GM19463 (cell line): Measurements from ENCODE around the gene NAALADL2.

Experiments used
- ATAC-seq: cut with Tn5 transposase; IDR thresholded peaks from one replicate; pipeline ENCODE4 v1.9.1; 2021; ENCODE audit warnings: mild to moderate bottlenecking, moderate library complexity; ENCODE audit not compliant: unreplicated experiment

NAALADL2 gene

DNA sequence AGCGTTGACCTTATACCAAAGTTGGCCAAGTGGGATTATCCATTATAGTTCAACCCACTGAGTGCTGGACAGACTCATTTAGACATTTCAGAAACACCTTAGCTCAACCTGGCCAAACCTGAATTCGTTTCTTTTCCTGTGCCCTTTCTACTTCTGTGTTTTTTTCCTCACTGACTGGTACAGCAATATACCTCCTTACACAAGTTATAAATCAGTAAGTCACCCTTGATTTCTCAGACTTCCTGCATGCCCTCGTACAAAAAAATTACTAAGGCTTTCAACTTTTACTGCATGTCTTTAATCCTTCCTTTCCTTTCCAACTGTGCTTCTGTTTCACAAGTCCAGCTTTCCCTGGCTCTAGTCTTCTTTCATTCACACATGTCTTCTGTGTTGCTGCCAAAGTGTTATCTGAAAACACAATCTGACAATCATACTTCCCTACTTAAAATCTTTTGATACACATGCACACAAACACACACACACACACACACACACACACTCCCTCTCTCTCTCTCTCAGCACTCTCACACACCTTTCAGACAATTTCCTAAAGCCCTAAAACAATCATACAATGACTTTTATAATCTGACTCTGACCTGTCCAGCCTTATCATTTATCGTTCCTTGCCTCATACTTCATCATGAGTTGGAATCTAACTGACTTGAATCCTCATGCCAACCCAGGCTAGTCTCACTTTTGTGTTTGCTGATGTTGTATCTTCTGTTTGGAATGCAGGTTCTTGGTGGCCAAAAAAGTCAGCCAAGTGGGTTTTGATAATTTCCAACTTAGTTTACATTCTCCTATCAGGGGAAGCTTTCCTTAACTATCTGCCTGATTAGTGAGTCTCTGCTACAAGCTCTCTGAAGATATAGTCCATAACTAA is 436.4 kb downstream of the NAALADL2 start:
- ATAC-seq: no peak

DNA sequence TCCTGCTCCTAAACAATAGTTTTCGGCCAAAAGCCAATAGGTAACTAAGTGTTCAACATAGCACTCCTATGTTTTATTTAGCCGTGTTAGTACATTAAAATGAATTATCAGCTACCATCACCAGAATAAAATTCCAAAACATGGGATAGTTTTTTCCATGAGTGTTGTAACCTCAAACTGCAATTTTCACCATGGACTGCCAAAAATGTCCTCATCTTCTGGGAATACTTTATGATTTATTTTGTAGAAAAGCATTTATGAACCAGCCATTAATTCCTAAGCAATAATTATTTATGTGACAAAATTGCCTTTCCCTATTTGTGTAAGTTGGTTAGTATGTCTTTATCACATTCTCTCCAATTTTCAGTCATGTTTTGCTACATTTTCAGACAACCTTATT is 438.1 kb downstream of the NAALADL2 start:
- ATAC-seq: no peak

DNA sequence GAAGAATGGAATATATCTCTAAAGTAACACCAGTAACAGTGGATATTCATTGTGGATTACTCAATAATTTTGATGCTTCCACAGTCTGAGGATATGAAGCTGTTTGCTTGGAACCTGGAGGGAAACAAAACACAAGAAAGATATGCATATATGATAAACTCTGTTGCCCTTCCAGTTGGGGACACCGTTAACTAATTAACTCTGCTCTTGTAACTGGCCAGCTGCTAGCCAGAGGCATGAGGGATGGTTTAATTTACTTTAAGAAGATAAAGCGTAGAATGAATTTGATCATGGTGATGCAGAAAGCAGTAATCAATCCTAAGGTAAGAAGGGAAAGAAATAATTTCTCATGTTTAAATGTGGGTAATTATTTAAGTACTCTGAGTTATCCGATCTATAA is 442.6 kb downstream of the NAALADL2 start:
- no peak for ATAC-seq

DNA sequence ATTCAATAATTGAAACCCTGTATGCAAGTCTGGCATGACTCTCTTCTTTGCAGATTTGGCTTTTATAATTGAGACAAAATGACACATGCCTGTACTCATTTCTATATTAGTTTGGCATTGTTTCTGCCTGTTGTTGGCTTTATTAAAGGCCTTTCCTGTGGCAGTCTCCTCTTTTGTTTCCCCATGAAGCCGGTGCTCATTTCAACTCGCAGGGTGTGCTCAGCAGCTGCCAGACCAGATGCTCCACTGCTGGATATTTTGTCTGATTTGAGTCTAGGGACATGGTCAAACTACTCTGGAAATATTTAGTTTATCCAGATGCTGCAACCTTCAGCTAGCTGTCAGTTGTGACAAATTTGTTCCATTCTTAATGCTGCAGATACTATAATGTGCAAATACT is 445.3 kb downstream of the NAALADL2 start:
- ATAC-seq: no peak

GRCh38 chr3:175307642-175308041 is 448.5 kb downstream of the NAALADL2 start:
- peak; percentile 72 for ATAC-seq

GRCh38 chr3:175308097-175308496 is 449.0 kb downstream of the NAALADL2 start:
- ATAC-seq: peak; percentile 23

DNA sequence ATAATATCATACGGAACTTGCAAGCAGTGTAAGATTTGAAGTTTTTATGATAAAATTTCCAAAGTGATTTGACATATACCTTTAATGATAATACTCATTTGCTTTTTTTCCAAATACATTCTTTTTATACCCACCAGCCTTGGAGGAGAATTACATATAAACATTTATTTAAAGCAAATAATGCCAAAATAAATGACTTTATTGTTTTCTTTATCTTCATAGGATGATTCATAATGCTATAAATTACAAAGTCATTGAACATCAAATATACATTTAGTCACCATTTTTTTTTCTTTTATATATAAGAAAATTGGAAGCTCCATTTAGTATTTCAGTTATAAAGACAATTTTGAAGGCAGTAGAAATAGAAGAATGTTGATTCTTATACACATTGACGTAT is 450.9 kb downstream of the NAALADL2 start:
- no peak for ATAC-seq

DNA sequence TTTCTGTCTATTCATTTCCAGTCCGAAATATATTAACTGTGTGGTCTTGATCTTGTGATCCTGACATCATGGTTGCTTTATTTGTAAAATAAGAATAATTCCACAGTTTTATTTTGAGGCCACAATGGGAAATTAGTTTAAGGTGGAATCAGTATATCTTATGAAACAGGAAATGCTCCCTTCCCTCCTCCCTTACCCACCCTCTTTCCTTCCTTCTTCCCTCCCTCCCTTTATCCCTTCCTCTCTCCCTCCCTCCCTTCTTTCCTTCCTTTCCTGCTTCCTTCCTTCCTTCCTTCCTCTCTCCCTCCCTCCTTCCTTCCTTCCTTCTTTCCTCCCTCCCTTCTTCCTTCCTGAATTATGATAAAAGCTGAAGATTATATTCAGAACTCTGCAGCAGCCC is 452.3 kb downstream of the NAALADL2 start:
- no peak for ATAC-seq

GRCh38 chr3:175311946-175312345 is 452.8 kb downstream of the NAALADL2 start:
- ATAC-seq: no peak

DNA sequence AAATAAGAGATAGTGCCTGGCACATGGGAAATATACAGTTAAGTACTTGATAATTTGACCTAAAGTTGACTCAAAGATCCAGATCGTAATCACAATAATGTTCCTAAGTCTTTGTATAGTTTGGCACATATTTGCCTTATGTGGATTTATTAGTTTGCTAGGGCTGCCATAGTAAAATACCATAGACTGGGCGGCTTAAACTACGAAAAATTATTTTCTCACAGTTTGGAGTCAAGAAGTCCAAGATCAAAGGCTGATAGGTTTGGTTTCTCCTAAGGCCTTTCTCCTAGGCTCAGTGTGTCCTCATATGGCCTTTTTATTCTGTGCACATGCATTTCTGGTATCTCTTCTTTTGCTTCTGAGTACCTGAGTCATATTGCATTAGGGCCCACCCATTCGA is 453.7 kb downstream of the NAALADL2 start:
- no peak for ATAC-seq

GRCh38 chr3:175316799-175317198 is 457.7 kb downstream of the NAALADL2 start:
- ATAC-seq: no peak

- ATAC-seq: peak; percentile 48
Observed at GRCh38 chr3:175325440-175325839, 466.3 kb downstream of the NAALADL2 start.

- ATAC-seq: no peak
Observed at GRCh38 chr3:175326041-175326440, 466.9 kb downstream of the NAALADL2 start.

DNA sequence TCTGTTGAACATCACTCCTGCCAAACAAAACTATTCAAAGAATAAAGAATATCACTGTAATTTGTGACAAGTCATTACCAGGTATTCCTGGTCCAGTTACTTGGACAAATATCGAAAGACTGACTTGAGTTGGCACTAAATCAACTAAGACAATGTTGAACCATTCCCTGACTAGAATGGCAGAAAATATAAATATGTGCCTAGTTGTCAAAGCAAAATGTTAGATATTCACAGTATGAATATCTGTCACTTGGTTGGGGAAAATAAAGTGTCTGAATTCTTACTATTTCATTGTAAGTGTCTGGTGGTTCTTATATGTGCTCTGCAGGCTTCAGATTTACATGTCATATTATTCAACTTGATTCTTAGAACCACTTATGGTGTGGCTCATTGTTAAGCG is 470.2 kb downstream of the NAALADL2 start:
- no peak for ATAC-seq

DNA sequence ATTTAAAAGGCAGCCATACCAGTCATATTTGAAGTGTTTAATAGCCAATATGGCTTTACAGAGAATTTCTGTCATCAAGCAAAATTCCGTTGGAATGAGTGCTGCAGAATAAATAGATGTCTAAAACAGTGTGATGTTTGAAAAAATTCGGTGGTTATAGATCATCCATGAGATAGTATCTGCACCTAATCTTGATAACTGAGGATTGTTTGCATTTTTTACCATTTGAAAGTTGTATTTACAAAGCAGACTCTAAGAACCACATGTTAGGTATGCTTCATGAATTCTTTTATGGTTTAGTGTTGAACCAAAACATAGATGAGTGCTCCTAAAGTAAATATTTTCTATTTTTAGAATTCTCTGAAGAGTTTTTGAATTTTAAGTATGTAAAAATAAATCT is 476.1 kb downstream of the NAALADL2 start:
- no peak for ATAC-seq

DNA sequence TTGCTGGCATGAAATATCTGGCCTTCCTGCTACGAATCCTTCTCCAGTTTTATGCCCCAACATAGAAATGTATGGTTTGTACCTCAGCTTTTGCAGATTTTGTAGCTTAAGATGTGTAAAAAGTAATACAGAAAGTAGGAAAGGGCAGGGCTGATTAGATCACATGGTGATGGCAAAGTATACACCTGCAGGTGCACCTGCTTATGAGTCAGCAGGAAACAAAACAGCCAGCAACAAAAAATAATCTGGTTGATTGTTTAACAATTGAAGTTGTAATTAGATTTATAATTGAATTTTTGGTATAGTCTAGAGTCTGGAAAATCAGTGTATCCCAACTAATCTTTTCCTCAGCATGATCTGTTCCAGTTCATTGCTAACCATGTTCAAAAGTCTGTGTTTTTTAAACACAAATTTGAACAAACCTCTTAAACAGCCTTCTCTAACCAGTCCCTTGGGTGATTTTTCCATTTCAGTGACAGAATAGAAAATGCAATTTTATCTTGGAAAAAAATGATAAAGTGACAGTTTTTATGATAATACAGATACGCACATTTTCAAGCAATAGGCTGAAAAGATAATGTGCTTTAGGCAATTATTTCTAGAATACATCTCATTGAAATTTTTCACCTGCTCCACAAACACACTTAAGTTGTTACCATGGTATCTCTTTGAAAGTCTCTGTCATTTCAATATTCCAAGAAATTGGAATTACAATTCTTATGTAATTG is 477.4 kb downstream of the NAALADL2 start:
- ATAC-seq: no peak

GRCh38 chr3:175337631-175338030 is 478.5 kb downstream of the NAALADL2 start:
- no peak for ATAC-seq

GRCh38 chr3:175338775-175339535 is 479.8 kb downstream of the NAALADL2 start:
- ATAC-seq: no peak

DNA sequence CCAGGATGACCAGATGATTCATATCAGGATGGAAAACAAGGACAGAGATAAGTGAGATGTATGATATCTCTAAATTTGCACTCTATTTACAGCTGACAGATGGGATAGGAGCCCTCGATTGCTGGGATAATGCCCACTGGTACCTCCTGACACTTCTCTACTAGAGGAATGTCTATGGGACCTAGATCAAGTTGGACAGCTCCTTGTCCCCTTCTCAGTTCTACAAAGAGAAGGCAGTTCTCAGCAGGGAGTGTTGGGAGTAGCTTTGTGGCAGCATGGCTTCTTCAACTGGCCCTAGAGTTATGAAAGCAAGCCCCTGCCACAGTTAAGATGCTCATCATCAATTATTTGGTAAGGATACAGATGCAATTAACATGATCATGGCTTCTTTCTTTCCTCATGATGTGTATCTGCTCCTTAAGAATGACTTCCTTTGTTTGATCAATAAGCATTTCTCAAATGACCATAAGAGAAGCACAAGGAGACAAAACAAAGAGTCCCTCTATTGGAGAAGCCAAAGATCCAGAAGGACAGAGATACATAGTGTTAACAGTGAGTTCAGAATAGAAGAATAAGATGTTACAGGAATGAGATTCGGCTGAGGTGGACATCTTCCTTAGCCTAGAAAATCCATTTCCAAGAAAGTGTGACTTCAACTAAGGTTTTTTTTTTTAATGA is 481.3 kb downstream of the NAALADL2 start:
- no peak for ATAC-seq

DNA sequence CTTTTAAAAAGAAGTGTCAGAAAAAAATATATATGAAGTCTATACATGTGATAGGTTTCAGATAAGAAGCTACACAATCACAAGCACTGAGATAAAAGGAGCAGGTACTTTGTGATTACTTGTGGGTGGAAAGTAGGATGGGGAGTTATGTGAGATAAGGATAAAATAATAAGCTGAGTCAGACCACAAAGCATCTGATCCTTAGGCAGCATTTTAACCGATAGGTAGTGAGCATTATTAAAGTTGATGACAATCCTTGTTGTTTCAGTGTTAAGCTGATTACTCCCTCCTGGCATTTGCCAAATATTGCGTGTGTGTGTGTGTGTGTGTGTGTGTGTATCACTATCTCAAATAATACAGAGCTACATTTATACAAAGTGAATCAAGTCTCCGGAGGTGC is 483.1 kb downstream of the NAALADL2 start:
- ATAC-seq: no peak

DNA sequence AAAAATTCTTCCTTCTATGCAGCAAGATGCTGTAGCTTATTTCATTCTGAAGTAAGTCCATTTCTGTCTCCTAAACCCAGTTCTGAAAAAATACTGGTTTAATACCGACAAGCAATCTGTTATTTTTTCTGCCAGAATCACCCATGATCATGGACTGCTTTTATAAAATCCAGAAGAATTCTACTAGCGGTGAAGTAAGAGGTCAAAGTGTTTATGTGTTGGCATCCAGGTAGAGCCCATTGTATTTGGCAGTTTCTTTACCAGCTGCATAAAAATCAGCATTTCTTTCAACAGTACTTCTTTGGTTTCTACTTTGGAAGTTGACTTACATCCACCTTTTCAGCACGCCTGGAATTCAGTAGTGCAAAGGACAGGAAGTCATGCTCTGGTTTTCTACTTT is 484.8 kb downstream of the NAALADL2 start:
- ATAC-seq: no peak
